ENCODE results near the gene PSEN1. TPM values are rescaled to one million over a fixed set of nuclear protein-coding genes. Genes with fewer than 3 reads are reported as not detected.
A peak's percentile ranks its signal among the peaks of the same experiment; 100 is the strongest.
"Not testable (repeated sequence)": the region's sequence is repeated elsewhere in the genome, so short reads cannot be mapped to it uniquely, and the experiment has no call there.

Gene PSEN1
- total and polyA plus RNA-seq, 2 experiments from 2014 or later: 14.6 to 35.7 TPM

DNA sequence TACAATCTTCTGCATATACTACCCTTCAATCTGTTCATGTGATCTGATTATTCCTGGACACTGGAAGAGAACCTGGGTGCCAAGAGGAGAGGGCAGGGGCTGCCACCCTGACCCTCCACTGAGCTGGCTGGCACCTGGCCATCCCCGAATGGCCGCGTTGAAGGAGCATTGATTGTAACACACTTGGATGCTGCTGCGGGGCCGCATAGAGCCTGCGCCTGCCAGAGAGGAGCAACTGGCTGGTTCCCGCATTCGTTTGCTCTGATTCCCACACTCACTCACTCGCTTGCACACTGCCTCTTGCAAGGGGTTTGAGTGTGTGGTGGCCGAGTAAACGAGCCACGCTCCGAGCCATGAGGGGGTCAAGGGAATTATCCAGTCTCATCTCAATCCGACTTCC, 32.4 kb downstream of the PSEN1 start (continued):
- TF ChIP-seq, protein P1, sequence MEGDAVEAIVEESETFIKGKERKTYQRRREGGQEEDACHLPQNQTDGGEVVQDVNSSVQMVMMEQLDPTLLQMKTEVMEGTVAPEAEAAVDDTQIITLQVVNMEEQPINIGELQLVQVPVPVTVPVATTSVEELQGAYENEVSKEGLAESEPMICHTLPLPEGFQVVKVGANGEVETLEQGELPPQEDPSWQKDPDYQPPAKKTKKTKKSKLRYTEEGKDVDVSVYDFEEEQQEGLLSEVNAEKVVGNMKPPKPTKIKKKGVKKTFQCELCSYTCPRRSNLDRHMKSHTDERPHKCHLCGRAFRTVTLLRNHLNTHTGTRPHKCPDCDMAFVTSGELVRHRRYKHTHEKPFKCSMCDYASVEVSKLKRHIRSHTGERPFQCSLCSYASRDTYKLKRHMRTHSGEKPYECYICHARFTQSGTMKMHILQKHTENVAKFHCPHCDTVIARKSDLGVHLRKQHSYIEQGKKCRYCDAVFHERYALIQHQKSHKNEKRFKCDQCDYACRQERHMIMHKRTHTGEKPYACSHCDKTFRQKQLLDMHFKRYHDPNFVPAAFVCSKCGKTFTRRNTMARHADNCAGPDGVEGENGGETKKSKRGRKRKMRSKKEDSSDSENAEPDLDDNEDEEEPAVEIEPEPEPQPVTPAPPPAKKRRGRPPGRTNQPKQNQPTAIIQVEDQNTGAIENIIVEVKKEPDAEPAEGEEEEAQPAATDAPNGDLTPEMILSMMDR (conservative IDR thresholded peaks at IDR 0.05; ENCODE audit: low read depth in 2 of 2): no peak
- TF ChIP-seq EZH2 (IDR thresholded peaks at IDR 0.05; ENCODE audit: low read depth, unreplicated experiment): no peak
- no peak for TF ChIP-seq STAT1 (IDR thresholded peaks at IDR 0.05; ENCODE audit: unreplicated experiment)
- TF ChIP-seq, protein P2, sequence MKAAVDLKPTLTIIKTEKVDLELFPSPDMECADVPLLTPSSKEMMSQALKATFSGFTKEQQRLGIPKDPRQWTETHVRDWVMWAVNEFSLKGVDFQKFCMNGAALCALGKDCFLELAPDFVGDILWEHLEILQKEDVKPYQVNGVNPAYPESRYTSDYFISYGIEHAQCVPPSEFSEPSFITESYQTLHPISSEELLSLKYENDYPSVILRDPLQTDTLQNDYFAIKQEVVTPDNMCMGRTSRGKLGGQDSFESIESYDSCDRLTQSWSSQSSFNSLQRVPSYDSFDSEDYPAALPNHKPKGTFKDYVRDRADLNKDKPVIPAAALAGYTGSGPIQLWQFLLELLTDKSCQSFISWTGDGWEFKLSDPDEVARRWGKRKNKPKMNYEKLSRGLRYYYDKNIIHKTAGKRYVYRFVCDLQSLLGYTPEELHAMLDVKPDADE (IDR thresholded peaks at IDR 0.05): no peak

DNA sequence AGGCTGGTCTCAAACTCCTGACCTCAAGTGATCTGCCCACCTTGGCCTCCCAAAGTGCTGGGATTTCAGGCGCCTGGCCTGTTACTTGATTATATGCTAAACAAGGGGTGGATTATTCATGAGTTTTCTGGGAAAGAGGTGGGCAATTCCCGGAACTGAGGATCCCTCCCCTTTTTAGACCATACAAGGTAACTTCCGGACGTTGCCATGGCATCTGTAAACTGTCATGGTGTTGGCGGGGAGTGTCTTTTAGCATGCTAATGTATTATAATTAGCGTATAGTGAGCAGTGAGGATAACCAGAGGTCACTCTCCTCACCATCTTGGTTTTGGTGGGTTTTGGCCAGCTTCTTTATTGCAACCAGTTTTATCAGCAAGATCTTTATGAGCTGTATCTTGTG, 33.5 kb downstream of the PSEN1 start:
- not testable (repeated sequence) for H3K4me3 ChIP-seq; H3K27me3 Mint-ChIP-seq (ENCODE audit: insufficient read depth, low read depth, poor library complexity); H3K36me3 ChIP-seq (ENCODE audit: insufficient read depth); H3K27me3 ChIP-seq (ENCODE audit: insufficient read depth); H3K9me2 ChIP-seq (ENCODE audit: insufficient read depth); H2AFZ ChIP-seq; H3K79me2 ChIP-seq (replicated peaks; ENCODE audit: insufficient read depth); H4K20me1 ChIP-seq (replicated peaks; ENCODE audit: insufficient read depth); H3K4me3 Mint-ChIP-seq; H3K27ac Mint-ChIP-seq; H3K27ac ChIP-seq (ENCODE audit: low read depth); H3K9me3 Mint-ChIP-seq
- ATAC-seq (peak; percentile 65), DNase-seq (ENCODE audit: low spot score) (peak; percentile 80)
- Histone ChIP-seq H3K4me2 (peak overlapping the region; percentile 58), H3F3A (replicated peaks; ENCODE audit: low read depth) (peaks cover 15% of the 10 kb centered on the region), H3K4me1 (ENCODE audit: insufficient read depth) (peaks cover 15% of the 10 kb centered on the region)
- peaks cover 41% of the 10 kb centered on the region for H3K36me3 Mint-ChIP-seq (ENCODE audit: low read depth)
- peaks cover 20% of the 10 kb centered on the region for H3K4me1 Mint-ChIP-seq

DNA sequence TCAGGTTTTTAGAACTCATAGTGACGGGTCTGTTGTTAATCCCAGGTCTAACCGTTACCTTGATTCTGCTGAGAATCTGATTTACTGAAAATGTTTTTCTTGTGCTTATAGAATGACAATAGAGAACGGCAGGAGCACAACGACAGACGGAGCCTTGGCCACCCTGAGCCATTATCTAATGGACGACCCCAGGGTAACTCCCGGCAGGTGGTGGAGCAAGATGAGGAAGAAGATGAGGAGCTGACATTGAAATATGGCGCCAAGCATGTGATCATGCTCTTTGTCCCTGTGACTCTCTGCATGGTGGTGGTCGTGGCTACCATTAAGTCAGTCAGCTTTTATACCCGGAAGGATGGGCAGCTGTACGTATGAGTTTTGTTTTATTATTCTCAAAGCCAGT, 34.4 kb downstream of the PSEN1 start:
- peak; percentile 11 for DNase-seq (ENCODE audit: low spot score)
- TF ChIP-seq ZNF331 (CRISPR knock-in tag; IDR thresholded peaks at IDR 0.05; ENCODE audit: low read depth): no peak
- TF ChIP-seq, protein P1 (conservative IDR thresholded peaks at IDR 0.05; ENCODE audit: low read depth in 2 of 2): no peak
- TF ChIP-seq NANOG (IDR thresholded peaks at IDR 0.05; ENCODE audit: borderline replicate concordance): peak; percentile 48; the same call in 1 of the 2 replicates
- TF ChIP-seq, protein P3, sequence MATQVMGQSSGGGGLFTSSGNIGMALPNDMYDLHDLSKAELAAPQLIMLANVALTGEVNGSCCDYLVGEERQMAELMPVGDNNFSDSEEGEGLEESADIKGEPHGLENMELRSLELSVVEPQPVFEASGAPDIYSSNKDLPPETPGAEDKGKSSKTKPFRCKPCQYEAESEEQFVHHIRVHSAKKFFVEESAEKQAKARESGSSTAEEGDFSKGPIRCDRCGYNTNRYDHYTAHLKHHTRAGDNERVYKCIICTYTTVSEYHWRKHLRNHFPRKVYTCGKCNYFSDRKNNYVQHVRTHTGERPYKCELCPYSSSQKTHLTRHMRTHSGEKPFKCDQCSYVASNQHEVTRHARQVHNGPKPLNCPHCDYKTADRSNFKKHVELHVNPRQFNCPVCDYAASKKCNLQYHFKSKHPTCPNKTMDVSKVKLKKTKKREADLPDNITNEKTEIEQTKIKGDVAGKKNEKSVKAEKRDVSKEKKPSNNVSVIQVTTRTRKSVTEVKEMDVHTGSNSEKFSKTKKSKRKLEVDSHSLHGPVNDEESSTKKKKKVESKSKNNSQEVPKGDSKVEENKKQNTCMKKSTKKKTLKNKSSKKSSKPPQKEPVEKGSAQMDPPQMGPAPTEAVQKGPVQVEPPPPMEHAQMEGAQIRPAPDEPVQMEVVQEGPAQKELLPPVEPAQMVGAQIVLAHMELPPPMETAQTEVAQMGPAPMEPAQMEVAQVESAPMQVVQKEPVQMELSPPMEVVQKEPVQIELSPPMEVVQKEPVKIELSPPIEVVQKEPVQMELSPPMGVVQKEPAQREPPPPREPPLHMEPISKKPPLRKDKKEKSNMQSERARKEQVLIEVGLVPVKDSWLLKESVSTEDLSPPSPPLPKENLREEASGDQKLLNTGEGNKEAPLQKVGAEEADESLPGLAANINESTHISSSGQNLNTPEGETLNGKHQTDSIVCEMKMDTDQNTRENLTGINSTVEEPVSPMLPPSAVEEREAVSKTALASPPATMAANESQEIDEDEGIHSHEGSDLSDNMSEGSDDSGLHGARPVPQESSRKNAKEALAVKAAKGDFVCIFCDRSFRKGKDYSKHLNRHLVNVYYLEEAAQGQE (IDR thresholded peaks at IDR 0.05; ENCODE audit: unreplicated experiment): no peak
- TF ChIP-seq, protein P2 (IDR thresholded peaks at IDR 0.05): no peak
- no peak for TF ChIP-seq STAT1 (IDR thresholded peaks at IDR 0.05; ENCODE audit: unreplicated experiment)
- Histone ChIP-seq H4K20me1 (replicated peaks; ENCODE audit: insufficient read depth) (peaks cover 7% of the 10 kb centered on the region), H2AFZ (no peak overlapping the region), H3K4me3 (no peak overlapping the region), H3F3A (replicated peaks; ENCODE audit: low read depth) (peaks cover 15% of the 10 kb centered on the region), H3K4me1 (ENCODE audit: insufficient read depth) (peaks cover 15% of the 10 kb centered on the region), H3K27me3 (ENCODE audit: insufficient read depth) (no peaks in the 10 kb centered on the region), H3K27ac (ENCODE audit: low read depth) (no peak overlapping the region), H3K4me2 (peak overlapping the region; percentile 58; the same call in 1 of the 2 replicates), H3K36me3 (ENCODE audit: insufficient read depth) (no peaks in the 10 kb centered on the region; the same call in 1 of the 2 replicates), H3K79me2 (replicated peaks; ENCODE audit: insufficient read depth) (no peaks in the 10 kb centered on the region), H3K9me2 (ENCODE audit: insufficient read depth) (no peaks in the 10 kb centered on the region)
- H3K9me3 Mint-ChIP-seq: no peaks in the 10 kb centered on the region
- no peak overlapping the region; the same call in 1 of the 2 replicates for H3K27ac Mint-ChIP-seq
- peaks cover 3% of the 10 kb centered on the region for H3K27me3 Mint-ChIP-seq (ENCODE audit: insufficient read depth, low read depth, poor library complexity)
- no peak overlapping the region for H3K4me3 Mint-ChIP-seq
- H3K36me3 Mint-ChIP-seq (ENCODE audit: low read depth): peaks cover 41% of the 10 kb centered on the region
- H3K4me1 Mint-ChIP-seq: peaks cover 20% of the 10 kb centered on the region
- ATAC-seq: peak; percentile 73
